ENCODE measurements around the gene HSPB8.

HSPB8 gene

GRCh38 chr12:119178544-119179334 lies at the start of gene HSPB8:
HSPB8 (plus strand) TSS chr12:119178931; CDS start chr12:119179313, 382 bp downstream.
- no peak for DNase-seq (ENCODE audit: low read depth)

GRCh38 chr12:119129827-119130434 lies 48.8 kb upstream of the HSPB8 start:
- DNase-seq (ENCODE audit: low read depth) = no peak

- DNase-seq (ENCODE audit: low read depth) = no peak
Measured at GRCh38 chr12:119130523-119130922, 48.2 kb upstream of the HSPB8 start.

GRCh38 chr12:119134284-119135072 lies 44.3 kb upstream of the HSPB8 start:
- no peak for DNase-seq (ENCODE audit: low read depth)

GRCh38 chr12:119136811-119137410 lies 41.8 kb upstream of the HSPB8 start:
- DNase-seq (ENCODE audit: low read depth) = no peak

- no peak for DNase-seq (ENCODE audit: low read depth)
Measured at GRCh38 chr12:119139448-119139847, 39.3 kb upstream of the HSPB8 start.

GRCh38 chr12:119145367-119145766 lies 33.4 kb upstream of the HSPB8 start:
- no peak for DNase-seq (ENCODE audit: low read depth)

GRCh38 chr12:119147847-119148448 lies 30.8 kb upstream of the HSPB8 start:
- no peak for DNase-seq (ENCODE audit: low read depth)

GRCh38 chr12:119149270-119149669 lies 29.5 kb upstream of the HSPB8 start:
- DNase-seq (ENCODE audit: low read depth) = no peak

GRCh38 chr12:119151445-119152026 lies 27.2 kb upstream of the HSPB8 start:
- DNase-seq (ENCODE audit: low read depth) = no peak

- DNase-seq (ENCODE audit: low read depth) = no peak
Measured at GRCh38 chr12:119153477-119154434, 25.0 kb upstream of the HSPB8 start.

GRCh38 chr12:119154435-119154818 lies 24.3 kb upstream of the HSPB8 start:
- DNase-seq (ENCODE audit: low read depth) = no peak

GRCh38 chr12:119156401-119157044 lies 22.2 kb upstream of the HSPB8 start:
- no peak for DNase-seq (ENCODE audit: low read depth)

GRCh38 chr12:119157528-119157927 lies 21.2 kb upstream of the HSPB8 start:
- DNase-seq (ENCODE audit: low read depth) = no peak

GRCh38 chr12:119157978-119158377 lies 20.8 kb upstream of the HSPB8 start:
- no peak for DNase-seq (ENCODE audit: low read depth)

GRCh38 chr12:119158402-119158801 lies 20.3 kb upstream of the HSPB8 start:
- DNase-seq (ENCODE audit: low read depth) = no peak

GRCh38 chr12:119159844-119160243 lies 18.9 kb upstream of the HSPB8 start:
- no peak for DNase-seq (ENCODE audit: low read depth)

GRCh38 chr12:119167902-119168301 lies 10.8 kb upstream of the HSPB8 start:
- DNase-seq (ENCODE audit: low read depth) = no peak

GRCh38 chr12:119168721-119169120 lies 10.0 kb upstream of the HSPB8 start:
- no peak for DNase-seq (ENCODE audit: low read depth)

- no peak for DNase-seq (ENCODE audit: low read depth)
Measured at GRCh38 chr12:119169150-119169549, 9.6 kb upstream of the HSPB8 start.

Measured in activated T-cell treated with anti-CD3 and anti-CD28 coated beads for 1 hour (primary cell).